HEK293 (cell line): ENCODE data around the gene RPL36.

Source experiments
- CTCF ChIA-PET: fragments of 350-600 bp; formaldehyde crosslinking; extraction: SDS; loops from one replicate; lab custom pipeline; 2021; ENCODE audit warnings: antibody characterized with exemption; lab: Yijun Ruan, JAX
- POLR2A ChIA-PET: fragments of 300-600 bp; formaldehyde crosslinking; extraction: SDS; loops from one replicate; lab custom pipeline; 2020; ENCODE audit warnings: antibody characterized with exemption, inconsistent platforms; lab: Yijun Ruan, JAX
- H3K27ac ChIP-seq: fragments of 200-500 bp; sonication (Bioruptor generic); 2 replicates; pipeline ENCODE4 v1.5.1; 2014; ENCODE audit warnings: low read depth, low read length, control low read depth, inconsistent platforms; ENCODE audit errors: extremely low read depth
- H3K36me3 ChIP-seq, 2 experiments: fragments of 200-500 bp in 1 of 2; sonication (Bioruptor generic) in 1 of 2; 1 replicate in 1 of 2; 2 replicates in 1 of 2; pipeline ENCODE4 v1.5.1; 2014 to 2017; ENCODE audit warnings: inconsistent platforms in 2 of 2, low read length in 2 of 2; ENCODE audit not compliant: control insufficient read depth in 2 of 2, insufficient read depth in 1 of 2
- H3K4me1 ChIP-seq: fragments of 200-500 bp; sonication (Bioruptor generic); 2 replicates; pipeline ENCODE4 v1.5.1; 2014; ENCODE audit warnings: mild to moderate bottlenecking, low read length, inconsistent platforms; ENCODE audit not compliant: control insufficient read depth, insufficient read depth
- H3K4me3 ChIP-seq: 2 replicates; pipeline ENCODE4 v1.5.1; 2011; ENCODE audit warnings: low read depth, mild to moderate bottlenecking, control low read depth, low read length, moderate library complexity
- H3K9me3 ChIP-seq: fragments of 200-500 bp; sonication (Bioruptor generic); 2 replicates; pipeline ENCODE4 v1.5.1; 2014; ENCODE audit warnings: low read depth, low read length, inconsistent platforms; ENCODE audit not compliant: control insufficient read depth, insufficient read depth
- FEZF1 ChIP-seq: fragments of 450-650 bp; formaldehyde crosslinking; IDR thresholded peaks from 2 replicates; pipeline ENCODE4 v1.5.1; 2016; ENCODE audit warnings: missing biosample characterization, missing genetic modification characterization
- HOXA7 ChIP-seq: sonication (generic); formaldehyde crosslinking; IDR thresholded peaks from 2 replicates; pipeline ENCODE4 v1.8.1; 2022; ENCODE audit warnings: missing genetic modification reagents, borderline replicate concordance
- HOXC10 ChIP-seq: sonication (generic); formaldehyde crosslinking; IDR thresholded peaks from 2 replicates; pipeline ENCODE4 v1.8.1; 2023; ENCODE audit warnings: mild to moderate bottlenecking, missing genetic modification reagents
- HOXD13 ChIP-seq: sonication (generic); formaldehyde crosslinking; IDR thresholded peaks from 2 replicates; pipeline ENCODE4 v1.8.0; 2022; ENCODE audit warnings: missing genetic modification reagents, borderline replicate concordance
- TRIM28 ChIP-seq: IDR thresholded peaks from 2 replicates; pipeline ENCODE4 v1.6.1; 2011; ENCODE audit warnings: low read length, control low read depth, borderline replicate concordance
- ZBTB21 ChIP-seq: fragments of 450-650 bp; formaldehyde crosslinking; IDR thresholded peaks from 2 replicates; pipeline ENCODE4 v1.5.1; 2017; ENCODE audit warnings: missing biosample characterization, missing genetic modification characterization
- ZNF174 ChIP-seq: fragments of 450-650 bp; formaldehyde crosslinking; IDR thresholded peaks from 2 replicates; pipeline ENCODE4 v1.5.0; 2017; ENCODE audit warnings: missing biosample characterization, mild to moderate bottlenecking, missing genetic modification characterization
- ZNF292 ChIP-seq: fragments of 450-650 bp; formaldehyde crosslinking; IDR thresholded peaks from 2 replicates; pipeline ENCODE4 v1.5.1; 2016; ENCODE audit warnings: low read depth, missing biosample characterization, missing genetic modification characterization, borderline replicate concordance
- ZNF610 ChIP-seq: fragments of 450-650 bp; formaldehyde crosslinking; IDR thresholded peaks from 2 replicates; pipeline ENCODE4 v1.5.1; 2016; ENCODE audit warnings: missing biosample characterization, missing genetic modification characterization, borderline replicate concordance
- ZXDB ChIP-seq: fragments of 450-650 bp; formaldehyde crosslinking; IDR thresholded peaks from 2 replicates; pipeline ENCODE4 v1.5.1; 2016; ENCODE audit warnings: missing biosample characterization, missing genetic modification characterization
- TF ChIP-seq, protein P1 (sequence below): fragments of 450-650 bp; formaldehyde crosslinking; IDR thresholded peaks from 2 replicates; pipeline ENCODE4 v1.5.1; 2016; ENCODE audit warnings: missing biosample characterization, missing genetic modification characterization, low read depth
- TF ChIP-seq, protein P2 (sequence below): fragments of 450-650 bp; formaldehyde crosslinking; IDR thresholded peaks from 2 replicates; pipeline ENCODE4 v1.5.1; 2016; ENCODE audit warnings: missing biosample characterization, missing genetic modification characterization
- TF ChIP-seq, protein P3 (sequence below): fragments of 450-650 bp; formaldehyde crosslinking; IDR thresholded peaks from 2 replicates; pipeline ENCODE4 v1.5.1; 2016; ENCODE audit warnings: missing biosample characterization, missing genetic modification characterization
- TF ChIP-seq, protein P4 (sequence below): fragments of 450-650 bp; formaldehyde crosslinking; IDR thresholded peaks from 2 replicates; pipeline ENCODE4 v1.5.1; 2016; ENCODE audit warnings: missing biosample characterization, missing genetic modification characterization
- TF ChIP-seq, protein P5 (sequence below): fragments of 450-650 bp; formaldehyde crosslinking; IDR thresholded peaks from 2 replicates; pipeline ENCODE4 v1.5.1; 2016; ENCODE audit warnings: missing biosample characterization, missing genetic modification characterization, borderline replicate concordance

The RPL36 gene

DNA sequence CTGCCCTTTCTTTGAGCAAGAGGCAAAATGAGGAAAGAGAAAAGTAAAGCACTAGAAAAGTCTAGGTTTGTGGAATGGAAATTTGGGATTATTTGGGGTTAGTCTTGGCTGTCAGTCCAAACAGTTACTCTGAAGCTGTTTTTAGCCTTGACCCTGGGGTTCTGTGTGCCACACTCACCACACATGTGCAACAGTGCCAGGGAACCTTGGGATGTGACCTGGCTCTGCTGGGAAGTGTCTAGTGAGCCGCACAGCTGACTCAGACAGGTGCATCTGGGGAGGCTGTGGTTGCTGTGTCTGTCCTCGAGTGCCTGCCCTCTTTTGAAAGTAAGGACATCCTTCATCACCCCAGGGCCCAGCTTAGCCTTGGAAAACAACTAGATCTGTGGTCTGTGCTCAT is 25.6 kb upstream of the RPL36 start:
- TF ChIP-seq FEZF1 (tag by site-specific recombination) (no peak), ZBTB21 (no peak), ZNF174 (no peak), TRIM28 (no peak), ZNF610 (tag by site-specific recombination) (no peak), HOXD13 (CRISPR knock-in tag) (no peak), HOXC10 (CRISPR knock-in tag) (no peak), ZNF292 (tag by site-specific recombination) (no peak), ZXDB (no peak), HOXA7 (CRISPR knock-in tag) (no peak)
- TF ChIP-seq, protein P1, sequence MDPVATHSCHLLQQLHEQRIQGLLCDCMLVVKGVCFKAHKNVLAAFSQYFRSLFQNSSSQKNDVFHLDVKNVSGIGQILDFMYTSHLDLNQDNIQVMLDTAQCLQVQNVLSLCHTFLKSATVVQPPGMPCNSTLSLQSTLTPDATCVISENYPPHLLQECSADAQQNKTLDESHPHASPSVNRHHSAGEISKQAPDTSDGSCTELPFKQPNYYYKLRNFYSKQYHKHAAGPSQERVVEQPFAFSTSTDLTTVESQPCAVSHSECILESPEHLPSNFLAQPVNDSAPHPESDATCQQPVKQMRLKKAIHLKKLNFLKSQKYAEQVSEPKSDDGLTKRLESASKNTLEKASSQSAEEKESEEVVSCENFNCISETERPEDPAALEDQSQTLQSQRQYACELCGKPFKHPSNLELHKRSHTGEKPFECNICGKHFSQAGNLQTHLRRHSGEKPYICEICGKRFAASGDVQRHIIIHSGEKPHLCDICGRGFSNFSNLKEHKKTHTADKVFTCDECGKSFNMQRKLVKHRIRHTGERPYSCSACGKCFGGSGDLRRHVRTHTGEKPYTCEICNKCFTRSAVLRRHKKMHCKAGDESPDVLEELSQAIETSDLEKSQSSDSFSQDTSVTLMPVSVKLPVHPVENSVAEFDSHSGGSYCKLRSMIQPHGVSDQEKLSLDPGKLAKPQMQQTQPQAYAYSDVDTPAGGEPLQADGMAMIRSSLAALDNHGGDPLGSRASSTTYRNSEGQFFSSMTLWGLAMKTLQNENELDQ (tag by site-specific recombination) = no peak
- TF ChIP-seq, protein P2, sequence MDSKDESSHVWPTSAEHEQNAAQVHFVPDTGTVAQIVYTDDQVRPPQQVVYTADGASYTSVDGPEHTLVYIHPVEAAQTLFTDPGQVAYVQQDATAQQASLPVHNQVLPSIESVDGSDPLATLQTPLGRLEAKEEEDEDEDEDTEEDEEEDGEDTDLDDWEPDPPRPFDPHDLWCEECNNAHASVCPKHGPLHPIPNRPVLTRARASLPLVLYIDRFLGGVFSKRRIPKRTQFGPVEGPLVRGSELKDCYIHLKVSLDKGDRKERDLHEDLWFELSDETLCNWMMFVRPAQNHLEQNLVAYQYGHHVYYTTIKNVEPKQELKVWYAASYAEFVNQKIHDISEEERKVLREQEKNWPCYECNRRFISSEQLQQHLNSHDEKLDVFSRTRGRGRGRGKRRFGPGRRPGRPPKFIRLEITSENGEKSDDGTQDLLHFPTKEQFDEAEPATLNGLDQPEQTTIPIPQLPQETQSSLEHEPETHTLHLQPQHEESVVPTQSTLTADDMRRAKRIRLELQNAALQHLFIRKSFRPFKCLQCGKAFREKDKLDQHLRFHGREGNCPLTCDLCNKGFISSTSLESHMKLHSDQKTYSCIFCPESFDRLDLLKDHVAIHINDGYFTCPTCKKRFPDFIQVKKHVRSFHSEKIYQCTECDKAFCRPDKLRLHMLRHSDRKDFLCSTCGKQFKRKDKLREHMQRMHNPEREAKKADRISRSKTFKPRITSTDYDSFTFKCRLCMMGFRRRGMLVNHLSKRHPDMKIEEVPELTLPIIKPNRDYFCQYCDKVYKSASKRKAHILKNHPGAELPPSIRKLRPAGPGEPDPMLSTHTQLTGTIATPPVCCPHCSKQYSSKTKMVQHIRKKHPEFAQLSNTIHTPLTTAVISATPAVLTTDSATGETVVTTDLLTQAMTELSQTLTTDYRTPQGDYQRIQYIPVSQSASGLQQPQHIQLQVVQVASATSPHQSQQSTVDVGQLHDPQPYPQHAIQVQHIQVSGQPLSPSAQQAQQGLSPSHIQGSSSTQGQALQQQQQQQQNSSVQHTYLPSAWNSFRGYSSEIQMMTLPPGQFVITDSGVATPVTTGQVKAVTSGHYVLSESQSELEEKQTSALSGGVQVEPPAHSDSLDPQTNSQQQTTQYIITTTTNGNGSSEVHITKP (tag by site-specific recombination) = no peak
- TF ChIP-seq, protein P3, sequence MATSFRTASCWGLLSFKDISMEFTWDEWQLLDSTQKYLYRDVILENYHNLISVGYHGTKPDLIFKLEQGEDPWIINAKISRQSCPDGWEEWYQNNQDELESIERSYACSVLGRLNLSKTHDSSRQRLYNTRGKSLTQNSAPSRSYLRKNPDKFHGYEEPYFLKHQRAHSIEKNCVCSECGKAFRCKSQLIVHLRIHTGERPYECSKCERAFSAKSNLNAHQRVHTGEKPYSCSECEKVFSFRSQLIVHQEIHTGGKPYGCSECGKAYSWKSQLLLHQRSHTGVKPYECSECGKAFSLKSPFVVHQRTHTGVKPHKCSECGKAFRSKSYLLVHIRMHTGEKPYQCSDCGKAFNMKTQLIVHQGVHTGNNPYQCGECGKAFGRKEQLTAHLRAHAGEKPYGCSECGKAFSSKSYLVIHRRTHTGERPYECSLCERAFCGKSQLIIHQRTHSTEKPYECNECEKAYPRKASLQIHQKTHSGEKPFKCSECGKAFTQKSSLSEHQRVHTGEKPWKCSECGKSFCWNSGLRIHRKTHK (tag by site-specific recombination) = no peak
- TF ChIP-seq, protein P4, sequence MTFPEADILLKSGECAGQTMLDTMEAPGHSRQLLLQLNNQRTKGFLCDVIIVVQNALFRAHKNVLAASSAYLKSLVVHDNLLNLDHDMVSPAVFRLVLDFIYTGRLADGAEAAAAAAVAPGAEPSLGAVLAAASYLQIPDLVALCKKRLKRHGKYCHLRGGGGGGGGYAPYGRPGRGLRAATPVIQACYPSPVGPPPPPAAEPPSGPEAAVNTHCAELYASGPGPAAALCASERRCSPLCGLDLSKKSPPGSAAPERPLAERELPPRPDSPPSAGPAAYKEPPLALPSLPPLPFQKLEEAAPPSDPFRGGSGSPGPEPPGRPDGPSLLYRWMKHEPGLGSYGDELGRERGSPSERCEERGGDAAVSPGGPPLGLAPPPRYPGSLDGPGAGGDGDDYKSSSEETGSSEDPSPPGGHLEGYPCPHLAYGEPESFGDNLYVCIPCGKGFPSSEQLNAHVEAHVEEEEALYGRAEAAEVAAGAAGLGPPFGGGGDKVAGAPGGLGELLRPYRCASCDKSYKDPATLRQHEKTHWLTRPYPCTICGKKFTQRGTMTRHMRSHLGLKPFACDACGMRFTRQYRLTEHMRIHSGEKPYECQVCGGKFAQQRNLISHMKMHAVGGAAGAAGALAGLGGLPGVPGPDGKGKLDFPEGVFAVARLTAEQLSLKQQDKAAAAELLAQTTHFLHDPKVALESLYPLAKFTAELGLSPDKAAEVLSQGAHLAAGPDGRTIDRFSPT (tag by site-specific recombination) = no peak
- TF ChIP-seq, protein P5, sequence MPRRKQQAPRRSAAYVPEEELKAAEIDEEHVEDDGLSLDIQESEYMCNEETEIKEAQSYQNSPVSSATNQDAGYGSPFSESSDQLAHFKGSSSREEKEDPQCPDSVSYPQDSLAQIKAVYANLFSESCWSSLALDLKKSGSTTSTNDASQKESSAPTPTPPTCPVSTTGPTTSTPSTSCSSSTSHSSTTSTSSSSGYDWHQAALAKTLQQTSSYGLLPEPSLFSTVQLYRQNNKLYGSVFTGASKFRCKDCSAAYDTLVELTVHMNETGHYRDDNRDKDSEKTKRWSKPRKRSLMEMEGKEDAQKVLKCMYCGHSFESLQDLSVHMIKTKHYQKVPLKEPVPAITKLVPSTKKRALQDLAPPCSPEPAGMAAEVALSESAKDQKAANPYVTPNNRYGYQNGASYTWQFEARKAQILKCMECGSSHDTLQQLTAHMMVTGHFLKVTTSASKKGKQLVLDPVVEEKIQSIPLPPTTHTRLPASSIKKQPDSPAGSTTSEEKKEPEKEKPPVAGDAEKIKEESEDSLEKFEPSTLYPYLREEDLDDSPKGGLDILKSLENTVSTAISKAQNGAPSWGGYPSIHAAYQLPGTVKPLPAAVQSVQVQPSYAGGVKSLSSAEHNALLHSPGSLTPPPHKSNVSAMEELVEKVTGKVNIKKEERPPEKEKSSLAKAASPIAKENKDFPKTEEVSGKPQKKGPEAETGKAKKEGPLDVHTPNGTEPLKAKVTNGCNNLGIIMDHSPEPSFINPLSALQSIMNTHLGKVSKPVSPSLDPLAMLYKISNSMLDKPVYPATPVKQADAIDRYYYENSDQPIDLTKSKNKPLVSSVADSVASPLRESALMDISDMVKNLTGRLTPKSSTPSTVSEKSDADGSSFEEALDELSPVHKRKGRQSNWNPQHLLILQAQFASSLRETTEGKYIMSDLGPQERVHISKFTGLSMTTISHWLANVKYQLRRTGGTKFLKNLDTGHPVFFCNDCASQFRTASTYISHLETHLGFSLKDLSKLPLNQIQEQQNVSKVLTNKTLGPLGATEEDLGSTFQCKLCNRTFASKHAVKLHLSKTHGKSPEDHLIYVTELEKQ (tag by site-specific recombination) = no peak
- Histone ChIP-seq H3K4me1 (no peaks in the 10 kb centered on the region), H3K36me3 (peaks cover 56 to 95% of the 10 kb centered on the region in 2 experiments), H3K4me3 (no peak overlapping the region), H3K27ac (no peak overlapping the region), H3K9me3 (no peaks in the 10 kb centered on the region)
- ChIA-PET CTCF (interaction anchor here (0.5 to 0.6 kb wide), 2 partner anchors 25 to 1671 kb away, joined by 3 to 4 read pairs; partner anchors contain the start of gene RPL36), POLR2A (interaction anchor here (1.5 to 1.9 kb wide), 2 partner anchors 25 to 42 kb away, joined by 4 to 5 read pairs; partner anchors contain the start of genes RPL36, SAFB and SAFB2)
